NCI-H2107 treated with DMSO at 0.1 percent for 48 hours (cell line): Measurements from ENCODE around the gene ZAR1.
A peak's percentile ranks its signal among the peaks of the same experiment; 100 is the strongest.
"Not testable (repeated sequence)": the region's sequence is repeated elsewhere in the genome, so short reads cannot be mapped to it uniquely, and the experiment has no call there.

Experiments
- DNase-seq: peaks from one replicate; lab custom pipeline; 2025; ENCODE audit not compliant: unreplicated experiment; lab: John Stamatoyannopoulos, UW

ZAR1 gene

DNA sequence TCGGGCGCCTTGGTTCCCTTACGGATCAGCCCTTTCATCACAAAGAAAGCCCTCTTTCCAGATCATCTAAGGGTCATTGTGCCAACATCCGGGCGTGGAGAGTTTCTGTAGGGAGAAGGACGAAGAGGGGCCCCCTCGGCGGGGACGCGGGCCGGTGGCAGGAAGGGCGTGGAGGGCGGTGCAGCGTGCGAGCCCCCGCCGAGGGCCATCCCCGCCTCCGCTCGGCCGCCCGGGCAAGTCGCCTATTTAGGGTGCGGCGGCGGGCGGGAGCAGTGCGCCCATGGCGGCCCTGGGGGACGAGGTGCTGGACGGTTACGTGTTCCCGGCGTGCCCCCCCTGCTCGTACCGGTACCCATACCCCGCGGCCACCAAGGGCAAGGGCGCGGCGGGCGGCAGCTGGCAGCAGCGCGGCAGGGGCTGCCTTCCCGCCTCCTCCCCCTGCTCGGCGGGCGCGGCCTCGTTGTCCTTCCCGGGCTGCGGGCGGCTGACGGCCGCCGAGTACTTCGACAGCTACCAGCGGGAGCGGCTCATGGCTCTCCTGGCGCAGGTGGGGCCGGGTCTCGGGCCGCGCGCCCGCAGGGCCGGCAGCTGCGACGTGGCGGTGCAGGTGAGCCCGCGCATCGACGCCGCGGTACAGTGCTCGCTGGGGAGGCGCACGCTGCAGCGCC is at the start of gene ZAR1:
TSS of gene ZAR1 (plus strand) at position 241 of the 668 bp plus-strand sequence. CDS start at position 281, 40 bp downstream.
- no peak for DNase-seq

DNA sequence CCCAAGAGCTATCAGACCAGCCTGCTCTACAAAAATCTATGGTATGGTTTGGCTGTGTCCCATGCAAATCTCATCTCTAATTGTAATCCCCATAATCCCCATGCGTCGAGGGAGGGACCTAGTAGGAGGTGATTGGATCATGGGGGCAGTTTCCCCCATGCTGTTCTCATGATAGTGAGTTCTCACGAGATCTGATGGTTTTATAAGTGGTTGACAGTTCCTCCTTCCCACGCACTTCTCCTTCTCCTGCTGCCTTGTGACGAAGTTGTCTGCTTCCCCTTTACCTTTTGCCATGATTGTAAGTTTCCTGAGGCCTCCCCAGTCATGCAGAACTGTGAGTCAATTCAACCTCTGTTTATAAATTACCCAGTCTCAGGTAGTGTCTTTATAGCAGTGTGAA is 49.1 kb upstream of the ZAR1 start:
- DNase-seq, result not testable (repeated sequence)

- no peak for DNase-seq
Measured at GRCh38 chr4:48445704-48446103, 44.3 kb upstream of the ZAR1 start.

- no peak for DNase-seq
Measured at GRCh38 chr4:48446642-48447041, 43.4 kb upstream of the ZAR1 start.

DNA sequence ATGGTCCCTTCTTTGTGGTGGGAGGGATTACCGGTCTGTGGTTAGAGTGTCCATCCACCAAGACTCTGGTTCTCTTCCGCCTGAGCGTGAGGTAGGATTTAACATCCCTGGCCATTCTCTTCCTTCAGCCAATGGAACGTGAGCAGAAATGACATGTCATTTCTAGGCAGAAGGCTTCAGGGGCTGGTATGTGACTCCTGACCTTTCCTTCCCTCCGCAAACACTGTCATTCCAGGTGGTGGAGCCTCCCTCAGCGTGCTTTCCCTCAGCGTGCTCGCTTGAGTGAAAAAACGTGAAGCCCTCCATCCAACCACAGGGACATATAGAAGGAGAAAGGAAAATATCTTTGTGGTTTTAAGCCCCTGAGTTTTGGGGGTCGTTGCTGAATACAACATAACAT is 40.9 kb upstream of the ZAR1 start:
- DNase-seq, result no peak

DNA sequence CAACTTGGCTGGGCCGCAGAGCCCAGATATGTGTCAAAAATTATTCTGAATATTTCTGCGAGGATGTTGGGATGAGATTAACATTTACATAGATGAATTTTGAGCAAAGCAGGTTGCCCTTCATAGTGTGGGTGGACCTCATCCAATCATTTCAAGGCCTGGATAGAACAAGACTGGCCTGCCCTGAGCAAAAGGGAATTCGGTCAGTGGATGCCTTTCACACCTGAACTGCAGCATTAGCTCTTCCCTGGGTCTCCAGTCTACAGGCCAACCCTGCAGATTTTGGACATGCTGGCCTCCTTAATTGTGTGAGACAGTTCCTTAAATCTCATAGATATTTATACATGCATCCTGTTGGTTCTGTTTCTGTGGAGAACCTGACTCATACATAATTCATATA is 39.3 kb upstream of the ZAR1 start:
- no peak for DNase-seq

- not testable (repeated sequence) for DNase-seq
Measured at GRCh38 chr4:48451656-48452055, 38.4 kb upstream of the ZAR1 start.

DNA sequence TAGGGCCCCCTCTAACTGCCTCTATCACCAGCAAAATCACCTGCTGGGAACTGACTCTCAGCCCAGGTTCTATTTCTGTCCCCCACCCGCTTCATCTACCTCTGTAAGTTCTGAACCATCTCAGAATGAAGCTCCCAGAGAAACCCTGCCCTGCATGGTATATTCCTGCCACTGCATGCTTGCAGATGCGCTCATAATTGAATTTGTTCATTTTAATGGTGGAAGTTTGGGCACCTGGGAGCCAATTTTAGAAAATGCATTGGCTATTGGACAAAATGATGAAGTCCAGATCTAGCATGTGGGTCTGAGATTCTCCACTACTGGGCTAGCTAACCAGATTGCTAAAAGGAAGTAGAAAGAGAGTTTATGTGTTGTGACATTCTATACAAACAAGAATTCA is 35.5 kb upstream of the ZAR1 start:
- no peak for DNase-seq

- no peak for DNase-seq
Measured at GRCh38 chr4:48461000-48461399, 29.1 kb upstream of the ZAR1 start.

- no peak for DNase-seq
Measured at GRCh38 chr4:48462363-48462762, 27.7 kb upstream of the ZAR1 start.

DNA sequence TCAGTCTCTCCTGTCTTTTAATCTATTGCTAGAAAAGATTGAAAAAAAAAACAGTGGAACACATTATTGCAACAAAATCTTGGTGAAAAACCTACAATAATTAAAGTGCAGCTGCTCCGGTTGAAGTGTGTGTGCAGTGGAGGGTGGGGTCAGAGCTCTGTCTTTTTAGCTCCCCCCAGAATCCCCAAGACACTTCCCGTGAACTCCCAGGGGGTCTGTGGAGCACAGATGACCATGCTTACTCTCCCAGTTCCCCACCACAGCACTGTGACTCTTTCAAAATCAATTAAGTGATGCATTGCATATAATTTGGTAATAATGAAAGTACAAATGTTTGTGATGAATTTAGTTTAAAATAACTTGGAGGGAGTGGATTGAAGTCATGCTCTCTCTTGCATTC is 22.6 kb upstream of the ZAR1 start:
- DNase-seq, result no peak

GRCh38 chr4:48467891-48468290 is 22.2 kb upstream of the ZAR1 start:
- no peak for DNase-seq

DNA sequence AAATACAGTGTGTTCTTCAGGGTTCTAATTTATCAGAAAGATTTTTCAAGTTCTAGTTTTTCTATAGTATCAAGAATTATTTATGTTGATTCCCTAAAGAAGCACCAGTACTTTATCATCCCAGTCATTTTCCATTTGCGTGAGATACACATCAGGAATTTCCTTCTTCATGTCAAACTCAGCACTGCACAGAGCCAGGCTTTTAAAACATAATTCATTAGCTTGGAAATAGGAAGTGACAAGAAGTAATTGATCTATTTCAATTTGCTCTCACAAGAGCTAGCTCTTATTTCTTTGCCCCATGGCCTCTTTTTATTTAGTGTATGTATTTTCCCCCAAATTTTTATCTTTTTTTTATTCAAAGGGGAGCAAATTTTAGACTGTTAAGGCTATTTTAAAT is 19.9 kb upstream of the ZAR1 start:
- DNase-seq, result no peak

- peak; percentile 49 for DNase-seq
Measured at GRCh38 chr4:48470570-48470969, 19.5 kb upstream of the ZAR1 start.

- DNase-seq, result no peak
Measured at GRCh38 chr4:48472794-48473193, 17.3 kb upstream of the ZAR1 start.

DNA sequence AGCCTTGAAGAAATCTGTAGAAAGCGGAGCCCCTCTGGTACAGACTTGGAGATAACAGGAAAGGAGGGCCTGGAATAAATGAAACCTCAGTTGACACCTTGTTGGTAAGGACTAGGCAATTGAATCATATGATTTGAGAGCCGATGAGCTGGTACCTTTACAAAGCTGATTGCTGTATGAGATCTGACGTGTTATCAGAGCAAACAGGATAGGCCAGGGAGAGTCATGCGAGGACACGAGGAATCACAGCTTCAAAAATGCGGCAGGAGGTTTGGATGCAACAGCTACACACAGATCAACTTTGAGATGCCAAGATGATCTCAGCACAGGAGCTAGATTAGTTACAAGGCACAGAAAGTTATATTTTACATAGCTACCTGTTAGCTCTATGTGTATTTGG is 14.3 kb upstream of the ZAR1 start:
- DNase-seq, result no peak

DNA sequence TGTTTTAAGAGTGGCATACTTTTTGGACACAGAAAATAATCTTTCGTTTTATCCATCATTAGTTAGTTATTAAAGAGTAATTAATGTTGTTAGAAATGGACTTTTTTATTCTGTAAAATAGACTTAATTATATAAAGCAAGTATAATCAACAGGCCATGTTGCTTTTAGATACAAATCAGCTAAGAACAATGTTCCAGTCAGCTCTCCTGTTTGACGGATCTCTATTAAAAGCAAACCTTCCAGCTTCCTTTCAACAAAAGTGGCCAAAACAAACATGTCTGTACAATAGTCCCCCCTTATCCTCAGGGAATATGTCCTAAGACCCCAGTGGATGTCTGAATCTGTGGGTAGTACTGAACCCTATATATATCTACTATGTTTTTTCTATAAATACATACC is 11.8 kb upstream of the ZAR1 start:
- no peak for DNase-seq

- no peak for DNase-seq
Measured at GRCh38 chr4:48481581-48481980, 8.5 kb upstream of the ZAR1 start.

- peak; percentile 47 for DNase-seq
Measured at GRCh38 chr4:48483006-48483776, 6.9 kb upstream of the ZAR1 start, which contains the start of gene SLC10A4. TSS of gene SLC10A4 (plus strand) at chr4:48483343. CDS start at chr4:48483562, 219 bp downstream.

DNA sequence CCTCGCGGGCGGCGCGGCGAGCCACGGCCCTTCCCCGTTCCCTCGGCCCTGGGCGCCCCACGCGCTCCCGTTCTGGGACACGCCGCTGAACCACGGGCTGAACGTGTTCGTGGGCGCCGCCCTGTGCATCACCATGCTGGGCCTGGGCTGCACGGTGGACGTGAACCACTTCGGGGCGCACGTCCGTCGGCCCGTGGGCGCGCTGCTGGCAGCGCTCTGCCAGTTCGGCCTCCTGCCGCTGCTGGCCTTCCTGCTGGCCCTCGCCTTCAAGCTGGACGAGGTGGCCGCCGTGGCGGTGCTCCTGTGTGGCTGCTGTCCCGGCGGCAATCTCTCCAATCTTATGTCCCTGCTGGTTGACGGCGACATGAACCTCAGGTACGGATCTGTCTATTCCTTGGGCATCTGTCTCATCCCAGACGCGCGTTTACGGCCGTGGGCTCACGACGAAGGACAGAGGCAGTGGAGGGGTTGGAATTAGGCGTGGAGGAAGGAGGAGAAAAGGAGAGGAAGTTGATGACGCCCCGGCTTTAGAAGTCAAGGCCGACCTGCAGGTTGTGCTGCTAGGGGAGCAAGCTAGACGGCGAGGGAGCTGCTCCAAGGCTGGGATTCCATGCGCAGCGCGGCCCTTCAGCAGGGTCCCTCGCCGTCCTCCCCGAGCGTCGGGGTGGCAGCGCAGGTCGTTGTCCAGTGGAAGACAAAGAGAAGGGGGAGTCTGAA is 6.1 kb upstream of the ZAR1 start:
- DNase-seq, result no peak

DNA sequence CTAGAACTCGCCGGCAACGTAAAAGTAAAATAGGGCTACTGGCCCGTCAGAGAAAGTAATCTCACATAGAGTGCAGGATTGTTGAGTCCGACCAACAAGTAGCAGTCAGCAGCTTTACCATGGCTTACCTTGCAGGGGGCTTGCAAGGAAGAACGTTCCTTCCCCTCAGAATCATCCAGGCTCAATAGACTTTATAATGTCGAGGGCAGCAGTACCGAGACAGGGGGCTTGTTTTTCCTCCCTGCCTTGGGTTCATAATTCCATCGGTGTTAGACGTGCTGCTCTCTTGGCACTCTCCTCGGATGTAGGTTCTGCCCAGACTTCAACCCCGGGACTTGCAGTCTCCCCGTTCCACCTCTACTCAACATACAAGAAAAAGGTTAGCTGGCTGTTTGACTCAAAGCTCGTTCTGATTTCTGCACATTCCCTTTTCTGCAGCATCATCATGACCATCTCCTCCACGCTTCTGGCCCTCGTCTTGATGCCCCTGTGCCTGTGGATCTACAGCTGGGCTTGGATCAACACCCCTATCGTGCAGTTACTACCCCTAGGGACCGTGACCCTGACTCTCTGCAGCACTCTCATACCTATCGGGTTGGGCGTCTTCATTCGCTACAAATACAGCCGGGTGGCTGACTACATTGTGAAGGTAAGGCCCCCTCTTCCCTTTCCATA is 5.4 kb upstream of the ZAR1 start:
- no peak for DNase-seq

DNA sequence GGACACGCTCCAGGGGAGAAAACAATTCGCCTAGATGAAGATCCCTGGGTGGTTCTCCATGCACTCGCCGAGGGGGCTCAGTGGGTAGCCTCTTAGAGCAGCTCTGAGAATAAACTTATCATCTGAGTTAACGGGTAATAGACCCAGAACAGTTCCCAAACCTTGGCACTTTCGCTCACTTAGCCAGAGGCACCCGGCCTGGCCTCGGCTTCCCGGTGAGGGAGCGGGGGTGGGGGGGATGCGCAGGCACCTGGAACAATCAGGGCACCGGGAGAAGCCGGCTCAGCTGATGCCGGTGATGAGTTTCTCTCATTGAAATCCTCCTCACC is 405 bp upstream of the ZAR1 start:
- no peak for DNase-seq
